ENCODE data around the gene SPATA32.
"Not testable (repeated sequence)": the region's sequence is repeated elsewhere in the genome, so short reads cannot be mapped to it uniquely, and the experiment has no call there.

The SPATA32 gene

DNA sequence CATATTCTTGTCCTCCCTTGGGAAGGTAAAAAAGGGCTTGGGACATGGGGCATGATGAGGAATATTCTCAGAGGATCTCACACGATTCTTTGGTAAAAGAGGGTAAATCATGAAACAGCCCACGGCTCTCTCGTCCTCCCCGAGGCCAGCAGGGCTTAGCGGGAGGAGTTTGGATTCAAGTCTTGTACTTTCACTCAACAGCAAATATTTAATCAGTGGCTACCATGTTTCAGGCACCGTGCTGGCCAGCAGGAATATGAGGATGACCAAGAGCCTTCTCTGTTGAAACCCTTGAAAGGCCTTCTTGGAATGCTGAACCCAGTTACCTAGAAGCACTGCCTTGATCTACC lies 46.1 kb upstream of the SPATA32 start:
- Histone ChIP-seq H3K27me3 (no peaks in the 10 kb centered on the region), H3K4me3 (ENCODE audit: low read depth, low read length) (no peak overlapping the region), H3K4me1 (peaks cover 18% of the 10 kb centered on the region), H3K9me3 (no peaks in the 10 kb centered on the region), H3K36me3 (peaks cover 5% of the 10 kb centered on the region; the same call in 1 of the 2 replicates)
- TF ChIP-seq CTCF (IDR thresholded peaks at IDR 0.05; ENCODE audit: low read depth, low read length), result no peak
- DNase-seq, result no peak

DNA sequence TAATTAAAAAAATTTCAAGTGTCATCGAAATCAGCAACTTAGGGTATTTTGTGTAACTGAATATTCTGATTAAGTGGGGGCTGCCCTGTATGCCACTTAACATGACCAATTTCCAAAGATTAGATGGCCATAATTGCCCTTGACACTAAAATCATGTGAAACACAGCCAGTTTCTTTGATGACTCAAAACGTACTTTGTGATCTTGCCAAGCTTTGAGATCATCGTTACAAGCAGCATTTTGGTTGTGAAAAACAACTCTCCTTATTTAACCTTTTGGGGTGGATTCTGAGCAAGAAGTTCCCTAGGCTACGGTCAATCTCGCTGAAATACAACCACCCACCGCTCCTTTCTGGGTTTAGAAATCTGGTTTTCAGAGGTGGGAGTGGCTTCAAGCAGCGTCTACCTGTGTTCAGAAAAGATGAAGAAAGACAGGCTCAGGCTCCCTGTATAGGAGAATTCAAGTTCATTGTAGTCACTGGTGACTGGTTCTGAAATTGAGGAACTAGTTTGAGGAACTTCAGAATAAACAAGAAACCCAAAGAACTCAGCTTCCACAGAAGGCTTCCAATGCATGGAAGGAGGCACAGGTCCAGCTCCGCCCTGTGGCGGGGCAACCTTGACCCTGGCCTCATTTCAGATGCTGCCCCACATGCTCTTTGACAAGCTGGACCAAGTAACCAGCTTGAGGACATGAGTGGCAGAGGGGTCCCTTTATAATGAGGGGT lies 45.6 kb upstream of the SPATA32 start:
- no peak for TF ChIP-seq CTCF (IDR thresholded peaks at IDR 0.05; ENCODE audit: low read depth, low read length)
- H3K9me3 ChIP-seq, result no peaks in the 10 kb centered on the region
- no peaks in the 10 kb centered on the region for H3K27me3 ChIP-seq
- peaks cover 5% of the 10 kb centered on the region; the same call in 1 of the 2 replicates for H3K36me3 ChIP-seq
- no peak overlapping the region for H3K4me3 ChIP-seq (ENCODE audit: low read depth, low read length)
- no peak for DNase-seq
- peaks cover 18% of the 10 kb centered on the region for H3K4me1 ChIP-seq

- H3K36me3 ChIP-seq, result peaks cover 5% of the 10 kb centered on the region; the same call in 1 of the 2 replicates
- no peak overlapping the region for H3K4me3 ChIP-seq (ENCODE audit: low read depth, low read length)
- H3K27me3 ChIP-seq, result no peaks in the 10 kb centered on the region
- peaks cover 14% of the 10 kb centered on the region for H3K4me1 ChIP-seq
- no peaks in the 10 kb centered on the region for H3K9me3 ChIP-seq
- no peak for DNase-seq
- TF ChIP-seq CTCF (IDR thresholded peaks at IDR 0.05; ENCODE audit: low read depth, low read length), result peak; percentile 32
Measured at GRCh38 chr17:45306623-45307022, 44.7 kb upstream of the SPATA32 start.

DNA sequence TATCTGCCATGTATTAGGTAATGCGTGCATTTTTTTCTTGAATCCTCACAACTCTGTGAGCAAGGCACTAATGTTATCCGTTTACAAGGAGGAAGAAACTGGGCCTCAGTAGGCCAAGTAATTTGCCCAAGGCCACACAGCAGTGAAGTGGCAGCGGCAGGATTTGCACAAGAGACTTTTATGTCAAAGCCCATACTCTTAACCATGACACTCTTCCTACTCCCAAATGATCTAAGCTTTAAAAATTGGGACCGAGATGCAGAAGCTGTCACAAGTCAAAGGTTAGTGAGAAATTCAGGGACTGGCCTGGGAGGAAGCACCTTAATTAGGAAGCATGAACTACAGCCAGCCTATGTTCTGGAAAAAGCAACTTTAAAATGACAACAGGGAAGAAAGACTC lies 44.2 kb upstream of the SPATA32 start:
- Histone ChIP-seq H3K27me3 (no peaks in the 10 kb centered on the region), H3K9me3 (no peaks in the 10 kb centered on the region), H3K4me1 (peaks cover 9% of the 10 kb centered on the region), H3K36me3 (peaks cover 5% of the 10 kb centered on the region; the same call in 1 of the 2 replicates), H3K4me3 (ENCODE audit: low read depth, low read length) (no peak overlapping the region)
- no peak for DNase-seq
- TF ChIP-seq CTCF (IDR thresholded peaks at IDR 0.05; ENCODE audit: low read depth, low read length), result no peak

DNA sequence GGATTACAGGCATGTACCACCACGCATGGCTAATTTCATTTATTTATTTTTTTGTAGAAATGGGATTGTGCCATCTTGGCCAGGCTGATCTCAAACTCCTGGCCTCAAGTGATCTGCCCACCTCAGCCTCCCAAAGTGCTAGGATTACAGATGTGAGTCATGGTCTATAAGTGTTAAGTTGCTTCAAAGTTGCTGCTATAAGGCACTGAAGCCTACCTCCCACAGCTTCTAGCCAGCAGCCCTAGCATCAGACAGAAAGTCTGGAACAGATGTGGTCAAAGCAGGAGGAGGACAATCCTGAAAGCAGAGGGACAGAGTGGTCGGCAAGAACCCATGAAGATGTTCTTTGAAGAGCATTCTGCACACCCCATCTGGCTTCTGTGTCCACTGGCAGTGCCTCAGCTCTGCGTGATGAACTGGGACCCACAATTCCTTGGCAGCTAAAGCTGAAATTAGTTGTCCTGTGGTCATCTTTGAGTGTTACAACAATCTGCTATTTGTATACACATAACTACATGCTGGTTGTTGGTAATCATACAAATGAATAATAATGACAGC lies 43.7 kb upstream of the SPATA32 start:
- H3K36me3 ChIP-seq, result peaks cover 5% of the 10 kb centered on the region; the same call in 1 of the 2 replicates
- H3K4me3 ChIP-seq (ENCODE audit: low read depth, low read length), result no peak overlapping the region
- no peaks in the 10 kb centered on the region for H3K9me3 ChIP-seq
- peaks cover 4% of the 10 kb centered on the region for H3K4me1 ChIP-seq
- no peaks in the 10 kb centered on the region for H3K27me3 ChIP-seq
- no peak for TF ChIP-seq CTCF (IDR thresholded peaks at IDR 0.05; ENCODE audit: low read depth, low read length)
- no peak for DNase-seq

GRCh38 chr17:45302649-45303173 lies 40.8 kb upstream of the SPATA32 start:
- H3K36me3 ChIP-seq, result no peaks in the 10 kb centered on the region; the same call in 1 of the 2 replicates
- DNase-seq, result no peak
- H3K27me3 ChIP-seq, result no peaks in the 10 kb centered on the region
- peaks cover 13% of the 10 kb centered on the region for H3K4me1 ChIP-seq
- TF ChIP-seq CTCF (IDR thresholded peaks at IDR 0.05; ENCODE audit: low read depth, low read length), result no peak
- H3K4me3 ChIP-seq (ENCODE audit: low read depth, low read length), result no peak overlapping the region
- H3K9me3 ChIP-seq, result no peaks in the 10 kb centered on the region

- peaks cover 13% of the 10 kb centered on the region for H3K4me1 ChIP-seq
- not testable (repeated sequence) for H3K4me3 ChIP-seq (ENCODE audit: low read depth, low read length); H3K9me3 ChIP-seq; DNase-seq; H3K27me3 ChIP-seq; H3K36me3 ChIP-seq
Measured at GRCh38 chr17:45302220-45302619, 40.3 kb upstream of the SPATA32 start.

Data from BE2C (cell line).